K562 (cell line): Measurements from ENCODE around the gene NLRP12. TPM values are rescaled to one million over a fixed set of nuclear protein-coding genes. Genes with fewer than 3 reads are reported as not detected.

Experiments
- ATAC-seq: fragments of 200-7000 bp; cut with Tn5 transposase; 3 replicates; pipeline ENCODE4 v1.9.1; 2020; ENCODE audit warnings: moderate library complexity
- BruUV-seq: library from RNA; stranded (reverse); fragments of 400-500 nt; replicated peaks from 2 replicates; lab custom pipeline; 2021; lab: Mats Ljungman, UMichigan
- CTCF ChIA-PET: fragments of 300-600 bp; formaldehyde crosslinking; extraction: SDS; loops from one replicate; lab custom pipeline; 2021; ENCODE audit warnings: low intra/inter-chr PET ratio; lab: Yijun Ruan, JAX
- POLR2A ChIA-PET: fragments of 300-600, 350-650 bp; sonication (Branson Sonifier 250); formaldehyde crosslinking; extraction: SDS; loops from one replicate; lab custom pipeline; 2021; ENCODE audit warnings: antibody characterized with exemption, inconsistent platforms; lab: Yijun Ruan, JAX
- DNase-seq, 4 experiments: peaks; one replicate each; pipeline versions ENCODE4 v3.0.0 to v3.0.0-alpha.2; 2011 to 2018; ENCODE audit warnings: low spot score in 3 of 4, mixed read lengths in 3 of 4; ENCODE audit errors: extremely low read depth in 1 of 4
- FAIRE-seq: peaks from 2 replicates; lab custom pipeline; 2011; peaks lifted over from hg19 to GRCh38; lab: Jason Lieb, UNC
- H2AFZ ChIP-seq: 2 replicates; pipeline ENCODE4 v1.6.0; 2011; ENCODE audit warnings: low read depth, low read length, control low read depth, inconsistent platforms
- H3K27ac ChIP-seq: fragments of 200-600 bp; 3 replicates; pipeline ENCODE4 v1.8.0; 2011; ENCODE audit warnings: low read depth, mild to moderate bottlenecking, control low read depth, inconsistent platforms, low read length, moderate library complexity, mixed read lengths; ENCODE audit errors: extremely low read depth
- H3K27me3 ChIP-seq, 2 experiments: fragments of 300-600 bp in 1 of 2; 2 replicates in 1 of 2; 3 replicates in 1 of 2; pipeline versions ENCODE4 v1.6.0 to v1.8.0; 2011; ENCODE audit warnings: inconsistent platforms in 2 of 2, low read length in 2 of 2, mild to moderate bottlenecking in 1 of 2, mixed read lengths in 1 of 2, moderate library complexity in 1 of 2; ENCODE audit not compliant: control insufficient read depth in 2 of 2, insufficient read depth in 2 of 2
- H3K36me3 ChIP-seq: fragments of 300-600 bp; 3 replicates; pipeline ENCODE4 v1.8.0; 2011; ENCODE audit warnings: mild to moderate bottlenecking, low read length, inconsistent platforms; ENCODE audit not compliant: control insufficient read depth, insufficient read depth
- H3K4me1 ChIP-seq, 2 experiments: fragments of 200-600 bp in 1 of 2; replicated peaks in 1 of 2; 2 replicates in 1 of 2; 3 replicates in 1 of 2; pipeline versions ENCODE4 v1.5.1 to v1.8.0; 2011; ENCODE audit warnings: inconsistent platforms in 2 of 2, low read length in 2 of 2, mild to moderate bottlenecking in 1 of 2, mixed read lengths in 1 of 2, moderate library complexity in 1 of 2; ENCODE audit not compliant: control insufficient read depth in 2 of 2, insufficient read depth in 2 of 2
- H3K4me2 ChIP-seq: 2 replicates; pipeline ENCODE4 v1.6.1; 2011; ENCODE audit warnings: low read length, control low read depth, inconsistent platforms, mixed read lengths; ENCODE audit not compliant: insufficient read depth
- H3K4me3 ChIP-seq: fragments of 200-600 bp; sonication (generic), shearing (Covaris generic); 2 replicates; pipeline ENCODE4 v1.5.1; 2016; ENCODE audit warnings: control low read depth, inconsistent platforms
- H3K79me2 ChIP-seq: fragments of 200-600 bp; 3 replicates; pipeline ENCODE4 v1.8.0; 2011; ENCODE audit warnings: low read length, inconsistent platforms; ENCODE audit not compliant: control insufficient read depth, insufficient read depth
- H3K9ac ChIP-seq, 2 experiments: 2 replicates each; pipeline versions ENCODE4 v1.6.0 to v1.6.1; 2011; ENCODE audit warnings: low read depth in 2 of 2, low read length in 2 of 2, control low read depth in 1 of 2, inconsistent platforms in 1 of 2, mild to moderate bottlenecking in 1 of 2, mixed read lengths in 1 of 2; ENCODE audit not compliant: insufficient read depth in 1 of 2
- H3K9me1 ChIP-seq: one replicate; pipeline ENCODE4 v1.6.0; 2011; ENCODE audit warnings: inconsistent platforms, mild to moderate bottlenecking, low read length, moderate library complexity; ENCODE audit not compliant: control insufficient read depth, insufficient read depth
- H3K9me3 ChIP-seq: replicated peaks from 2 replicates; pipeline ENCODE4 v1.5.1; 2011; ENCODE audit warnings: low read depth, low read length, inconsistent platforms; ENCODE audit not compliant: control insufficient read depth, insufficient read depth
- H4K20me1 ChIP-seq: replicated peaks from 2 replicates; pipeline ENCODE4 v1.6.1; 2011; ENCODE audit warnings: low read length, inconsistent platforms, mixed read lengths; ENCODE audit not compliant: control insufficient read depth, insufficient read depth
- BCL6 ChIP-seq: fragments of 250-450 bp; sonication (Bioruptor Pico); IDR thresholded peaks from 2 replicates; pipeline ENCODE4 v1.4.0; 2020
- CTCF ChIP-seq, 3 experiments: IDR thresholded peaks in 2 of 3; conservative IDR thresholded peaks in 1 of 3; 2 replicates each; pipeline ENCODE4 v1.5.1; 2011 to 2012; ENCODE audit warnings: low read length in 3 of 3, mild to moderate bottlenecking in 3 of 3, control low read depth in 2 of 3, improper control_type of control experiment in 1 of 3, inconsistent platforms in 1 of 3, low read depth in 1 of 3, mixed read lengths in 1 of 3, moderate library complexity in 1 of 3; ENCODE audit not compliant: insufficient read depth in 2 of 3
- CTCFL ChIP-seq: IDR thresholded peaks from 2 replicates; pipeline ENCODE4 v1.6.1; 2011; ENCODE audit warnings: borderline replicate concordance, low read depth, mild to moderate bottlenecking, moderate library complexity, low read length; ENCODE audit not compliant: insufficient read depth, poor library complexity, severe bottlenecking
- E2F6 ChIP-seq, 2 experiments: IDR thresholded peaks; 2 replicates each; pipeline ENCODE4 v1.6.1; 2011; ENCODE audit warnings: borderline replicate concordance in 1 of 2, control low read depth in 1 of 2, low read depth in 1 of 2, low read length in 1 of 2, mild to moderate bottlenecking in 1 of 2, mixed read lengths in 1 of 2, moderate library complexity in 1 of 2; ENCODE audit not compliant: insufficient read depth in 1 of 2, insufficient read length in 1 of 2, poor library complexity in 1 of 2, severe bottlenecking in 1 of 2; ENCODE audit errors: extremely low read depth in 1 of 2
- GTF2E2 ChIP-seq: fragments of 200-800 bp; sonication (Bioruptor generic); IDR thresholded peaks from 2 replicates; pipeline ENCODE4 v1.6.1; 2016; ENCODE audit warnings: missing genetic modification characterization, missing compliant biosample characterization
- HNRNPLL ChIP-seq: fragments of 200-400 bp; formaldehyde crosslinking; IDR thresholded peaks from 2 replicates; pipeline ENCODE4 v1.6.1; 2017; ENCODE audit warnings: low read length, low read depth, mild to moderate bottlenecking; ENCODE audit not compliant: poor library complexity, severe bottlenecking
- L3MBTL2 ChIP-seq: fragments of 450-650 bp; IDR thresholded peaks from 2 replicates; pipeline ENCODE4 v1.6.1; 2016; ENCODE audit warnings: mild to moderate bottlenecking, moderate library complexity
- MAX ChIP-seq: sonication (generic); formaldehyde crosslinking; IDR thresholded peaks from 2 replicates; pipeline ENCODE4 v1.9.0; 2022; ENCODE audit warnings: mild to moderate bottlenecking, missing genetic modification reagents
- PTRF ChIP-seq: fragments of 450-650 bp; IDR thresholded peaks from 2 replicates; pipeline ENCODE4 v1.6.1; 2016; ENCODE audit warnings: mild to moderate bottlenecking, missing genetic modification characterization, missing compliant biosample characterization
- SMC3 ChIP-seq: conservative IDR thresholded peaks from 2 replicates; pipeline ENCODE4 v1.6.1; 2011; ENCODE audit warnings: low read depth, low read length, improper control_type of control experiment; ENCODE audit not compliant: insufficient read depth
- ZNF707 ChIP-seq: fragments of 250-450 bp; sonication (Bioruptor Pico); conservative IDR thresholded peaks from 2 replicates; pipeline ENCODE4 v1.8.0; 2022; ENCODE audit warnings: inconsistent platforms, mild to moderate bottlenecking, moderate library complexity
- WGBS: fragments of 100-300 bp; shearing (Covaris generic); methylation state at CpG from one replicate; pipeline ENCODE4 v1.1.6; 2016; ENCODE audit warnings: low coverage, mixed read lengths; ENCODE audit not compliant: insufficient coverage; ENCODE audit errors: missing lambda C conversion rate; 5-methylcytosine and 5-hydroxymethylcytosine counted together
- in situ Hi-C: fragments of 300-500 bp; cut with MboI; formaldehyde crosslinking; loops from 4 replicates; pipeline ENCODE4 v1.15.0; 2018; ENCODE audit warnings: inconsistent platforms, mixed read lengths
- intact Hi-C: fragments of 100-400 bp; cut with micrococcal nuclease; formaldehyde crosslinking; loops from 2 replicates; pipeline ENCODE4 v1.14.2; 2022
- polyA plus RNA-seq, 8 experiments: library from polyadenylated mRNA; depleted of rRNA in 4 of 8; stranded (reverse) in 5 of 8; unstranded in 3 of 8; fragments of >200 nt; fragmentation: Nextera tagmentation in 2 of 8; fragmentation: Illumina TruSeq in 1 of 8; extraction: Ambion mirVana in 2 of 8; extraction: Trizol in 1 of 8; gene quantifications; 2 replicates each; pipeline versions ENCODE4 v1.2.1 to v1.2.3, GENCODE V29; 2011 to 2014; ENCODE audit warnings: inconsistent platforms in 1 of 8, missing spikeins in 1 of 8
- total RNA-seq, 7 experiments: library from RNA; depleted of rRNA in 6 of 7; stranded (reverse); fragments of >200 nt in 6 of 7; fragmentation: Illumina TruSeq in 2 of 7; extraction: Trizol in 2 of 7; gene quantifications; 2 replicates each; pipeline versions ENCODE4 v1.2.1 to v1.2.3, GENCODE V29; 2011 to 2021; ENCODE audit warnings: low replicate concordance in 1 of 7
- TF ChIP-seq, protein P1 (sequence below): sonication (generic); formaldehyde crosslinking; IDR thresholded peaks from 2 replicates; pipeline ENCODE4 v1.8.1; 2023; ENCODE audit warnings: mild to moderate bottlenecking, missing genetic modification reagents

The NLRP12 gene
- total and polyA plus RNA-seq, 9 of the 15 experiments (the other 6 are each of a cell fraction or from before 2014, with no cell fraction given): not detected

- intact Hi-C loops: no loop called here
- Histone ChIP-seq H3K4me2 (peak overlapping the region; percentile 14; the same call in 1 of the 2 replicates), H3K4me1 (no peaks in the 10 kb centered on the region), H3K79me2 (no peaks in the 10 kb centered on the region), H3K9ac (no peak overlapping the region), H3K36me3 (no peaks in the 10 kb centered on the region), H3K27me3 (peaks cover 0 to 42% of the 10 kb centered on the region in 2 experiments; a peak in 3 of 5 replicates), H3K9me3 (no peaks in the 10 kb centered on the region), H3K4me3 (no peak overlapping the region), H2AFZ (peak overlapping the region; percentile 78; the same call in 1 of the 2 replicates), H4K20me1 (no peaks in the 10 kb centered on the region), H3K27ac (no peak overlapping the region), H3K9me1 (no peaks in the 10 kb centered on the region)
- ChIA-PET CTCF (interaction anchor here (0.6 kb wide), 1 partner anchor 206 kb away, joined by 4 read pairs; no protein-coding TSS in a partner anchor), POLR2A (no interaction called here)
- in situ Hi-C loops: no loop called here
- ATAC-seq (peak; percentile 93), FAIRE-seq (peak; percentile 67), DNase-seq (peak; percentile 30 to 57 (median 50))
- 31% methylated on average over 27 of the region's 28 CpGs for WGBS
- no TSS peak for BruUV-seq
- TF ChIP-seq ZNF707 (no peak), CTCFL (peak; percentile 87), SMC3 (peak; percentile 31; the same call in 1 of the 2 replicates), L3MBTL2 (peak; percentile 93), CTCF (IDR thresholded peaks at IDR 0.05 in 2 of 3, conservative IDR thresholded peaks at IDR 0.05 in 1 of 3; ENCODE audit: insufficient read depth in 2 of 3, low read depth in 1 of 3, low read length in 3 of 3) (peak; percentile 49 to 70 (median 61); a peak in 5 of 6 replicates), PTRF (tag) (no peak), MAX (CRISPR knock-in tag) (0 out of 2 replicates have a peak, but pooled peaks have one; percentile 18), E2F6 (IDR thresholded peaks at IDR 0.05; ENCODE audit: borderline replicate concordance in 1 of 2, extremely low read depth in 1 of 2, insufficient read depth in 1 of 2, insufficient read length in 1 of 2, low read depth in 1 of 2, low read length in 1 of 2, poor library complexity in 1 of 2, severe bottlenecking in 1 of 2) (peak; percentile 71 to 95), BCL6 (CRISPR knock-in tag) (no peak), GTF2E2 (tag) (no peak), HNRNPLL (no peak)
- TF ChIP-seq, protein P1, sequence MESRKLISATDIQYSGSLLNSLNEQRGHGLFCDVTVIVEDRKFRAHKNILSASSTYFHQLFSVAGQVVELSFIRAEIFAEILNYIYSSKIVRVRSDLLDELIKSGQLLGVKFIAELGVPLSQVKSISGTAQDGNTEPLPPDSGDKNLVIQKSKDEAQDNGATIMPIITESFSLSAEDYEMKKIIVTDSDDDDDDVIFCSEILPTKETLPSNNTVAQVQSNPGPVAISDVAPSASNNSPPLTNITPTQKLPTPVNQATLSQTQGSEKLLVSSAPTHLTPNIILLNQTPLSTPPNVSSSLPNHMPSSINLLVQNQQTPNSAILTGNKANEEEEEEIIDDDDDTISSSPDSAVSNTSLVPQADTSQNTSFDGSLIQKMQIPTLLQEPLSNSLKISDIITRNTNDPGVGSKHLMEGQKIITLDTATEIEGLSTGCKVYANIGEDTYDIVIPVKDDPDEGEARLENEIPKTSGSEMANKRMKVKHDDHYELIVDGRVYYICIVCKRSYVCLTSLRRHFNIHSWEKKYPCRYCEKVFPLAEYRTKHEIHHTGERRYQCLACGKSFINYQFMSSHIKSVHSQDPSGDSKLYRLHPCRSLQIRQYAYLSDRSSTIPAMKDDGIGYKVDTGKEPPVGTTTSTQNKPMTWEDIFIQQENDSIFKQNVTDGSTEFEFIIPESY (CRISPR knock-in tag): peak; percentile 90
Observed at GRCh38 chr19:53809518-53810186, 14.5 kb downstream of the NLRP12 start.
